ENCODE measurements around the gene AGER.

AGER gene

GRCh38 chr6:32183483-32184083 lies 470 bp downstream of the AGER start:
- Histone ChIP-seq H3K27me3 (no peaks in the 10 kb centered on the region), H3K4me3 (ENCODE audit: low read depth in 1 of 2, low read length in 1 of 2) (no peak overlapping the region), H3K27ac (peak overlapping the region; percentile 97), H3K9me3 (no peaks in the 10 kb centered on the region), H3K36me3 (peaks cover 71% of the 10 kb centered on the region), H3K4me1 (ENCODE audit: control insufficient read depth in 1 of 2, insufficient read depth in 1 of 2, low read depth in 1 of 2, low read length in 1 of 2) (peaks cover 40 to 51% of the 10 kb centered on the region in 2 experiments)
- TF ChIP-seq CTCF (IDR thresholded peaks at IDR 0.05), result no peak

- no peaks in the 10 kb centered on the region for H3K9me3 ChIP-seq
- H3K27me3 ChIP-seq, result no peaks in the 10 kb centered on the region
- peak overlapping the region; percentile 97 for H3K27ac ChIP-seq
- no peak overlapping the region for H3K4me3 ChIP-seq (ENCODE audit: low read depth in 1 of 2, low read length in 1 of 2)
- H3K36me3 ChIP-seq, result peaks cover 67% of the 10 kb centered on the region
- H3K4me1 ChIP-seq (ENCODE audit: control insufficient read depth in 1 of 2, insufficient read depth in 1 of 2, low read depth in 1 of 2, low read length in 1 of 2), result peaks cover 36 to 48% of the 10 kb centered on the region in 2 experiments
- no peak for TF ChIP-seq CTCF (IDR thresholded peaks at IDR 0.05)
Observed at GRCh38 chr6:32183030-32183429, 1.0 kb downstream of the AGER start.

GRCh38 chr6:32182555-32182981 lies 1.5 kb downstream of the AGER start:
- H3K27ac ChIP-seq, result peak overlapping the region; percentile 97
- H3K4me1 ChIP-seq (ENCODE audit: control insufficient read depth in 1 of 2, insufficient read depth in 1 of 2, low read depth in 1 of 2, low read length in 1 of 2), result peaks cover 32 to 45% of the 10 kb centered on the region in 2 experiments
- TF ChIP-seq CTCF (IDR thresholded peaks at IDR 0.05), result no peak
- H3K27me3 ChIP-seq, result no peaks in the 10 kb centered on the region
- H3K36me3 ChIP-seq, result peaks cover 62% of the 10 kb centered on the region
- no peak overlapping the region for H3K4me3 ChIP-seq (ENCODE audit: low read depth in 1 of 2, low read length in 1 of 2)
- H3K9me3 ChIP-seq, result no peaks in the 10 kb centered on the region

- Histone ChIP-seq H3K9me3 (no peaks in the 10 kb centered on the region), H3K27ac (peak overlapping the region; percentile 97), H3K27me3 (no peaks in the 10 kb centered on the region), H3K36me3 (peaks cover 57% of the 10 kb centered on the region), H3K4me3 (ENCODE audit: low read depth in 1 of 2, low read length in 1 of 2) (no peak overlapping the region), H3K4me1 (ENCODE audit: control insufficient read depth in 1 of 2, insufficient read depth in 1 of 2, low read depth in 1 of 2, low read length in 1 of 2) (peaks cover 32 to 45% of the 10 kb centered on the region in 2 experiments)
- no peak for TF ChIP-seq CTCF (IDR thresholded peaks at IDR 0.05)
Observed at GRCh38 chr6:32181915-32182529, 2.0 kb downstream of the AGER start.

GRCh38 chr6:32181148-32181702 lies 2.8 kb downstream of the AGER start:
- Histone ChIP-seq H3K27me3 (no peaks in the 10 kb centered on the region), H3K4me3 (ENCODE audit: low read depth in 1 of 2, low read length in 1 of 2) (no peak overlapping the region), H3K9me3 (no peaks in the 10 kb centered on the region), H3K4me1 (ENCODE audit: control insufficient read depth in 1 of 2, insufficient read depth in 1 of 2, low read depth in 1 of 2, low read length in 1 of 2) (peaks cover 32 to 46% of the 10 kb centered on the region in 2 experiments), H3K36me3 (peaks cover 49% of the 10 kb centered on the region), H3K27ac (peak overlapping the region; percentile 97)
- no peak for TF ChIP-seq CTCF (IDR thresholded peaks at IDR 0.05)

Measured in neutrophil (primary cell).